K562 (cell line): ENCODE measurements around the gene RALGPS1. TPM values are rescaled to one million over a fixed set of nuclear protein-coding genes. Genes with fewer than 3 reads are reported as not detected.

Source experiments
- CTCF ChIP-seq, 3 experiments: IDR thresholded peaks in 2 of 3; conservative IDR thresholded peaks in 1 of 3; 2 replicates each; pipeline ENCODE4 v1.5.1; 2011 to 2012; ENCODE audit warnings: low read length in 3 of 3, mild to moderate bottlenecking in 3 of 3, control low read depth in 2 of 3, improper control_type of control experiment in 1 of 3, inconsistent platforms in 1 of 3, low read depth in 1 of 3, mixed read lengths in 1 of 3, moderate library complexity in 1 of 3; ENCODE audit not compliant: insufficient read depth in 2 of 3
- EP300 ChIP-seq: IDR thresholded peaks from 2 replicates; pipeline ENCODE4 v1.6.1; 2012; ENCODE audit warnings: low read length, improper control_type of control experiment
- GTF2F1 ChIP-seq: IDR thresholded peaks from 2 replicates; pipeline ENCODE4 v1.6.1; 2011; ENCODE audit warnings: low read depth, low read length, improper control_type of control experiment
- HDGF ChIP-seq: fragments of 450-650 bp; IDR thresholded peaks from 2 replicates; pipeline ENCODE4 v1.6.1; 2016
- ID3 ChIP-seq, 2 experiments: fragments of 250-450 bp in 1 of 2; fragments of 450-650 bp in 1 of 2; sonication (Bioruptor Pico) in 1 of 2; IDR thresholded peaks; 2 replicates each; pipeline versions ENCODE4 v1.6.1 to v1.8.0; 2016 to 2021; ENCODE audit warnings: mild to moderate bottlenecking in 2 of 2, moderate library complexity in 2 of 2, missing compliant biosample characterization in 1 of 2, missing genetic modification characterization in 1 of 2
- JUNB ChIP-seq: fragments of 450-650 bp; formaldehyde crosslinking; conservative IDR thresholded peaks from 2 replicates; pipeline ENCODE4 v1.4.0; 2020; ENCODE audit warnings: mild to moderate bottlenecking
- NCOA2 ChIP-seq, 2 experiments: fragments of 450-650 bp; IDR thresholded peaks; 2 replicates each; pipeline ENCODE4 v1.6.1; 2018; ENCODE audit warnings: mild to moderate bottlenecking in 2 of 2, moderate library complexity in 1 of 2; ENCODE audit not compliant: partially characterized antibody in 2 of 2
- NFXL1 ChIP-seq: fragments of 450-650 bp; formaldehyde crosslinking; IDR thresholded peaks from 2 replicates; pipeline ENCODE4 v1.4.0; 2021; ENCODE audit warnings: mild to moderate bottlenecking
- OTX1 ChIP-seq: fragments of 450-650 bp; formaldehyde crosslinking; IDR thresholded peaks from 2 replicates; pipeline ENCODE4 v1.4.0; 2022; ENCODE audit warnings: mild to moderate bottlenecking
- RFX5 ChIP-seq: IDR thresholded peaks from 2 replicates; pipeline ENCODE4 v1.6.1; 2011; ENCODE audit warnings: low read depth, mild to moderate bottlenecking, improper control_type of control experiment, low read length
- TCFL5 ChIP-seq: fragments of 250-450 bp; sonication (Bioruptor Pico); conservative IDR thresholded peaks from 2 replicates; pipeline ENCODE4 v1.6.1; 2021; ENCODE audit warnings: mild to moderate bottlenecking, moderate library complexity, matching md5 sums
- ZBTB17 ChIP-seq: fragments of 450-650 bp; formaldehyde crosslinking; IDR thresholded peaks from 2 replicates; pipeline ENCODE4 v1.4.0; 2020; ENCODE audit warnings: mild to moderate bottlenecking
- ZNF354B ChIP-seq: fragments of 250-450 bp; sonication (Bioruptor Pico); IDR thresholded peaks from 2 replicates; pipeline ENCODE4 v1.4.0; 2020
- ZNF592 ChIP-seq: fragments of 450-650 bp; IDR thresholded peaks from 2 replicates; pipeline ENCODE4 v1.6.1; 2017; ENCODE audit warnings: antibody characterized with exemption, mild to moderate bottlenecking
- ZNF609 ChIP-seq: sonication (generic); formaldehyde crosslinking; IDR thresholded peaks from 2 replicates; pipeline ENCODE4 v1.8.1; 2023; ENCODE audit warnings: missing genetic modification reagents, mild to moderate bottlenecking, borderline replicate concordance
- ZNF695 ChIP-seq: fragments of 450-650 bp; formaldehyde crosslinking; IDR thresholded peaks from 2 replicates; pipeline ENCODE4 v1.4.0; 2020; ENCODE audit warnings: mild to moderate bottlenecking, moderate library complexity
- ZNF780A ChIP-seq: fragments of 250-450 bp; sonication (Bioruptor Pico); IDR thresholded peaks from 2 replicates; pipeline ENCODE4 v1.5.0; 2021; ENCODE audit warnings: mild to moderate bottlenecking
- polyA plus RNA-seq, 8 experiments: library from polyadenylated mRNA; depleted of rRNA in 4 of 8; stranded (reverse) in 5 of 8; unstranded in 3 of 8; fragments of >200 nt; fragmentation: Nextera tagmentation in 2 of 8; fragmentation: Illumina TruSeq in 1 of 8; extraction: Ambion mirVana in 2 of 8; extraction: Trizol in 1 of 8; gene quantifications; 2 replicates each; pipeline versions ENCODE4 v1.2.1 to v1.2.3, GENCODE V29; 2011 to 2014; ENCODE audit warnings: inconsistent platforms in 1 of 8, missing spikeins in 1 of 8
- total RNA-seq, 7 experiments: library from RNA; depleted of rRNA in 6 of 7; stranded (reverse); fragments of >200 nt in 6 of 7; fragmentation: Illumina TruSeq in 2 of 7; extraction: Trizol in 2 of 7; gene quantifications; 2 replicates each; pipeline versions ENCODE4 v1.2.1 to v1.2.3, GENCODE V29; 2011 to 2021; ENCODE audit warnings: low replicate concordance in 1 of 7

RALGPS1 gene
- total and polyA plus RNA-seq, 9 of the 15 experiments (the other 6 are each of a cell fraction or from before 2014, with no cell fraction given): 0.04 to 2.6 (median 1.5) TPM

GRCh38 chr9:126985870-126986498, 71.4 kb downstream of the RALGPS1 start (continued):
- TF ChIP-seq HDGF (no peak), CTCF (IDR thresholded peaks at IDR 0.05 in 2 of 3, conservative IDR thresholded peaks at IDR 0.05 in 1 of 3; ENCODE audit: insufficient read depth in 2 of 3, low read depth in 1 of 3, low read length in 3 of 3) (peak in 1 of 3 experiments; percentile 18; a peak in 1 of 6 replicates), NCOA2 (IDR thresholded peaks at IDR 0.05; ENCODE audit: partially characterized antibody in 2 of 2) (no peak), ZNF609 (CRISPR knock-in tag) (no peak), ZNF695 (CRISPR knock-in tag) (no peak), EP300 (peak; percentile 34; the same call in 1 of the 2 replicates), RFX5 (no peak), NFXL1 (CRISPR knock-in tag) (no peak), OTX1 (CRISPR knock-in tag) (no peak), ZNF354B (CRISPR knock-in tag) (no peak), ZNF592 (no peak), ZNF780A (CRISPR knock-in tag) (no peak), GTF2F1 (no peak), ZBTB17 (CRISPR knock-in tag) (no peak), JUNB (no peak), ID3 (CRISPR knock-in tag; IDR thresholded peaks at IDR 0.05) (no peak), ID3 (tag; IDR thresholded peaks at IDR 0.05) (peak; percentile 65; the same call in 1 of the 2 replicates), TCFL5 (CRISPR knock-in tag) (no peak)
